Ovary (tissue), 9 donors: ENCODE results near the gene CELF2. TPM values are rescaled to one million over a fixed set of nuclear protein-coding genes. Genes with fewer than 3 reads are reported as not detected.

Source experiments
- DNase-seq, 5 donors: peaks; one replicate each; pipeline ENCODE4 v3.0.0-alpha.2; 2019 to 2020
- H3K27ac ChIP-seq, 2 donors: fragments of 200-600 bp; one replicate each; pipeline versions ENCODE4 v1.5.1 to v1.8.0; 2019 to 2022
- H3K27me3 ChIP-seq: fragments of 200-600 bp; one replicate; pipeline ENCODE4 v1.8.0; 2022
- H3K36me3 ChIP-seq: fragments of 200-600 bp; sonication (generic); one replicate; pipeline ENCODE4 v1.5.1; 2019
- H3K4me1 ChIP-seq: one replicate; pipeline ENCODE4 v1.8.1; 2013; ENCODE audit warnings: mild to moderate bottlenecking, moderate library complexity; ENCODE audit not compliant: insufficient read depth
- H3K4me3 ChIP-seq: fragments of 200-600 bp; sonication (generic); one replicate; pipeline ENCODE4 v1.5.1; 2017
- H3K9me3 ChIP-seq, 2 donors: fragments of 200-600 bp in 1 of 2; sonication (generic) in 1 of 2; one replicate each; pipeline versions ENCODE4 v1.5.1 to v1.8.1; 2013 to 2019; ENCODE audit warnings: mild to moderate bottlenecking in 1 of 2, moderate library complexity in 1 of 2
- EP300 ChIP-seq: sonication (generic); formaldehyde crosslinking; IDR thresholded peaks from one replicate; pipeline ENCODE4 v1.6.1; 2017; ENCODE audit warnings: antibody characterized with exemption
- POLR2A ChIP-seq: fragments of 450-650 bp; IDR thresholded peaks from one replicate; pipeline ENCODE4 v1.6.1; 2017; ENCODE audit warnings: antibody characterized with exemption, mild to moderate bottlenecking, moderate library complexity
- WGBS, 3 donors: extraction: QIAGEN DNeasy Blood & Tissue Kit in 1 of 3; methylation state at CpG; one replicate each; pipeline versions ENCODE4 v1.1.5 to v1.1.7; 2013 to 2017; 5-methylcytosine and 5-hydroxymethylcytosine counted together
- intact Hi-C, 4 donors: fragments of 100-400 bp; cut with DNase I; formaldehyde crosslinking; loops; one replicate each; pipeline versions ENCODE4 v1.11.0 to v1.15.1; 2022 to 2023
- polyA plus RNA-seq, 2 donors: library from polyadenylated mRNA; stranded (reverse); fragments of 200-250 nt in 1 of 2; fragments of 350-450 nt in 1 of 2; fragmentation: Illumina TruSeq in 1 of 2; extraction: RNeasy Lipid Tissue Mini Kit (QIAGEN cat#74804) in 1 of 2; gene quantifications; one replicate each; pipeline ENCODE4 v1.2.3, GENCODE V29; 2013 to 2014
- total RNA-seq, 7 donors: library from RNA; depleted of rRNA in 2 of 7; stranded (reverse); fragments of >200 nt in 2 of 7; fragmentation: NEBNext Ultra II Directional in 3 of 7; extraction: Animal tissue kit (Norgen Biotek cat#: 25700) in 3 of 7; gene quantifications; one replicate each; pipeline versions ENCODE4 v1.1.0 to v1.2.4, GENCODE V29; 2016 to 2023
- TF ChIP-seq, protein P1 (sequence below), 3 donors: fragments of 450-650 bp in 2 of 3; fragments of 200-600 bp in 1 of 3; IDR thresholded peaks; one replicate each; pipeline versions ENCODE4 v1.5.1 to v1.8.0; 2016 to 2022; ENCODE audit warnings: antibody characterized with exemption in 3 of 3, mild to moderate bottlenecking in 1 of 3
- donor health status: DM: no; HTN: no; CAD: no; lungs with moderate emphysema.
- donor health status: DM: no; HTN: no; CAD: no.
- donor health status: Bipolar disorder and iron deficiency.
- donor health status: DM: yes; HTN: yes; CAD: no.
- donor health status: DM: no; HTN: no; CAD: no.
- donor health status: DM: yes; HTN: yes; CAD: no.

The CELF2 gene
- total and polyA plus RNA-seq, 9 donors = 38.8 to 107 (median 69.0) TPM

DNA sequence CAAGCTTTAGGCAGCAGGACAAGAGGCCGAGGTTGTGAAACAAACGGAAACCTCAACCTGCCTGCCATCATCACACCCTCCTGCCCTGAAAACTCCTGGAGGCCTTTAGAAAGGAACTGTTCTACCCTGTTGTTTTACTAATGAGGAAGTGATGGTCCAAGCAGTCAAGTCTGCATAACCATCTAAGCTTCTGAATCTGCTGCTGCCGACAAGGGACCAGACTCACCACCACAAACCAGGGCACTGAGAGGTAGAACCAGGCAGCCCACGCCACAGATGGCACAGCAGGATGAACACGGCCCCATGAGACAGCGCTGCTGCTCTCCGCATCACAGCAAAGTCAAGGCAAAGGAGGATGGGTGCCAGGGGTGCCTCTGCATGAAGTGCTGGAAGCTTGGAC is 209.4 kb downstream of the CELF2 start:
- TF ChIP-seq POLR2A = no peak
- no peak overlapping the region for H3K4me3 ChIP-seq
- intact Hi-C loops = no loop called here
- WGBS, 3 donors = 89 to 97% (median 94%) methylated on average over 7 of the region's 7 CpGs
- H3K27ac ChIP-seq = no peak overlapping the region
- no peaks in the 10 kb centered on the region for H3K4me1 ChIP-seq
- H3K9me3 ChIP-seq = no peaks in the 10 kb centered on the region
- DNase-seq = no peak
- H3K27me3 ChIP-seq = no peaks in the 10 kb centered on the region
- H3K36me3 ChIP-seq = no peaks in the 10 kb centered on the region

DNA sequence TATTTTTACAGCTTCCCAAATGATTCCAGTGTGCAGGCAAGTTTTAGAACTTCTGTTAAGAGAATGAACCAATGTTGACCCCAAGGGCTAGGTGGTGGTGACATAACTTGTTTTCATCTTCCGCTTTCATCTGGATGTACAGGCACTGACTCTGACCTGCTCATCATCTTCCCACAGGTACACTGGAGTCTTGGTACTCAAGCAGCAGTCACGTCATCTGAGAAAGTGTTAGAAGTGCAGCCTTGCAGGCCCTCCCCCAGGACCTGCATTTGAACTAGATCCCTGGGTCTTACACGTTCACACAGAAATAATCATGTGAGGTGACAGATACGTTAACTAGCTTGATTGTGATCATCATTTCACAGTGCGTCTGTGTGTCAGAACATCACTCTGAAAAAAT is 212.2 kb downstream of the CELF2 start:
- TF ChIP-seq POLR2A (no peak), EP300 (no peak)
- no peak for DNase-seq
- no peaks in the 10 kb centered on the region for H3K36me3 ChIP-seq
- H3K9me3 ChIP-seq = no peaks in the 10 kb centered on the region
- H3K4me3 ChIP-seq = no peak overlapping the region
- intact Hi-C loops = no loop called here
- H3K27ac ChIP-seq = no peak overlapping the region
- no peaks in the 10 kb centered on the region for H3K27me3 ChIP-seq
- H3K4me1 ChIP-seq = no peaks in the 10 kb centered on the region
- WGBS, 3 donors = 95 to 97% (median 96%) methylated on average over 5 of the region's 5 CpGs

DNA sequence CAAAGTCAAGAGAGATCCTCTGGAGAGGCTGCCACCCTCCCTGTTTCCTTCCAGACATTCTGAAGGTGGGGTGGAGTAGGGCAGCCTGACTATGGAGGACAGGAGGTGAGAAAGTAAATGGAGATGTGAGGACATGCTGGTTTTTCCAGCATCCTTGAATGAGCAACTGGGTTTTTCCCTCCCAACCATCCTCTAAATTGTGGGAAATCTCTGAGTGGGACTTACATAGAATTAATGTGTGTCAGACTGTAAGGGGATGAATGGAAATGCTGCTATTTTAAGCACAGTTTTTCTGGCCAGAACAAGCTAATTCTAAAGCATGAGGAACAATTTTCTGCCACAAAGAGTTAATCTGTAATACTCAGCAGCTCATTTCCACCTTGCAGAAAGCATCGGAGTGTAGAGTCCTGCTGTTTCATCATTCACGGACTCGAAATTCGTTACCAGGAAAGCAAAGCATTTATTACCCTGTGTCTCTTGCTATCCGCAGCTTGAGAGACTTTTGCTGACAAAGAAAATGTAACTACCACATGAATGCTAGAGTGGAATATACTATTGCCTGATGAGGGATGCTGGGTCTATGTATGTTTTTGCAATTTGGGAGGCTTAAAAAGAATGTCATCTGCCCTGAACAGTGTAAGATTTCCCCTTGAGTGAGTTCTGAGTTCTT is 213.0 kb downstream of the CELF2 start:
- TF ChIP-seq POLR2A = no peak
- TF ChIP-seq, protein P1, sequence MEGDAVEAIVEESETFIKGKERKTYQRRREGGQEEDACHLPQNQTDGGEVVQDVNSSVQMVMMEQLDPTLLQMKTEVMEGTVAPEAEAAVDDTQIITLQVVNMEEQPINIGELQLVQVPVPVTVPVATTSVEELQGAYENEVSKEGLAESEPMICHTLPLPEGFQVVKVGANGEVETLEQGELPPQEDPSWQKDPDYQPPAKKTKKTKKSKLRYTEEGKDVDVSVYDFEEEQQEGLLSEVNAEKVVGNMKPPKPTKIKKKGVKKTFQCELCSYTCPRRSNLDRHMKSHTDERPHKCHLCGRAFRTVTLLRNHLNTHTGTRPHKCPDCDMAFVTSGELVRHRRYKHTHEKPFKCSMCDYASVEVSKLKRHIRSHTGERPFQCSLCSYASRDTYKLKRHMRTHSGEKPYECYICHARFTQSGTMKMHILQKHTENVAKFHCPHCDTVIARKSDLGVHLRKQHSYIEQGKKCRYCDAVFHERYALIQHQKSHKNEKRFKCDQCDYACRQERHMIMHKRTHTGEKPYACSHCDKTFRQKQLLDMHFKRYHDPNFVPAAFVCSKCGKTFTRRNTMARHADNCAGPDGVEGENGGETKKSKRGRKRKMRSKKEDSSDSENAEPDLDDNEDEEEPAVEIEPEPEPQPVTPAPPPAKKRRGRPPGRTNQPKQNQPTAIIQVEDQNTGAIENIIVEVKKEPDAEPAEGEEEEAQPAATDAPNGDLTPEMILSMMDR (IDR thresholded peaks at IDR 0.05) = no peak
- TF ChIP-seq EP300 = no peak
- 48 to 77% (median 48%) methylated on average over 5 of the region's 5 CpGs for WGBS, 3 donors
- H3K4me3 ChIP-seq = no peak overlapping the region
- DNase-seq = no peak
- no peaks in the 10 kb centered on the region for H3K9me3 ChIP-seq
- intact Hi-C loops = no loop called here
- H3K4me1 ChIP-seq = no peaks in the 10 kb centered on the region
- H3K27ac ChIP-seq = no peak overlapping the region
- no peaks in the 10 kb centered on the region for H3K36me3 ChIP-seq
- no peaks in the 10 kb centered on the region for H3K27me3 ChIP-seq

DNA sequence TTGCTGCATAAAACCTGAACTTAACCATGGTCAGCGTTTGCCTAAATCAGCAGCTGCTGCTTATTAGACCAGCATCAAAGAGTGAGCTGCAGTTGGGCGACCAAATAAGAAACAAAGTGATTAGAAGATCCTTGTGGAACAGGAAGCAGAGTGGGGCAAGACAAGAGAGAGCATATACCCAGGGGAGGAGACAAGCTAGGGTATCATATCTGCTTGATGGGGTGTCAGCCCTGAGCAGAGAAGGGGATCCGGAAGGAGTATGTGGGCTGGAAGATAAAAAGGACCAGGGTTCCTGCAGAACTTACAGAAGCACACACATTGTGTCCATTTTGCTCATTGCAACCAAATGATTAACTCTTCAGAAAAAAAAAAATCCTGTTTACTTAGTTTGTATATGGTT is 213.6 kb downstream of the CELF2 start:
- no peaks in the 10 kb centered on the region for H3K4me1 ChIP-seq
- no peaks in the 10 kb centered on the region for H3K27me3 ChIP-seq
- TF ChIP-seq, protein P1 (IDR thresholded peaks at IDR 0.05) = no peak
- TF ChIP-seq EP300 (no peak), POLR2A (no peak)
- no peaks in the 10 kb centered on the region for H3K9me3 ChIP-seq
- WGBS, 3 donors = 46 to 71% (median 61%) methylated on average over 3 of the region's 3 CpGs
- no peak for DNase-seq
- no peaks in the 10 kb centered on the region for H3K36me3 ChIP-seq
- no peak overlapping the region for H3K27ac ChIP-seq
- H3K4me3 ChIP-seq = no peak overlapping the region
- intact Hi-C loops = no loop called here

DNA sequence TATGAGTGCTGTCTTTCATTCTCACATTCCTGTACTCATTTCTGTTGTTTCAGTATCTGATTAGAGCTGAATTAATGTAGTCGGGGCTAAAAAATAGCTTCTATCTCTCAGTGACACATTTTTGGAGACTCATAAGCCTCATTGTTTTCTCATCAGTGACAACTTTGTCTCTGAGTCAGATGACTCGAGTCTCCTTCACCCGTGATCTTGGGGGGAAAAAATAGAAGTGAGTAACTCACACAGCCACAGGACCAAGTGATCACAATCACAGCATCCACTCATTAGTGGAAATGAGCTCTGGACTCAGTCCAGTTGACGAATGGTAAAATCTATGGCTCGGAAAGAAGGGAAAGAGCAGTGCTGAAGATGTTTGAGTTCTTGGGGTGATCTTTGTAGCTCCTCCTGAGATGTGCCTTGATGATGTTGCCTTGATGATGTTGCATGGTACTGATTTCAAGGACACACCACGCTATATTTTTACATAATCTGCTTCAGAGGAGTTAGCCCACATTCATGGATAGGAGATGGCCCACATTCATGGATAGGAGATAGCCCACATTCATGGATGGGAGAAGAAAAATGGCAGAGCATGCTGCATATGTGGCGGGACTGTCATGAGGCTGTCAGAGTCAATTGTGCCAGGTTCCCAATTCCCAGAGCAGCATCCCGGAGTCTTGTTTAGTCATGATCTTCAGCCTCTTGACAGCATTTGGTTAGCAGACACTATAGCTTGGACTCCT is 214.7 kb downstream of the CELF2 start:
- no peaks in the 10 kb centered on the region for H3K36me3 ChIP-seq
- no peaks in the 10 kb centered on the region for H3K9me3 ChIP-seq
- TF ChIP-seq EP300 (no peak), POLR2A (no peak)
- TF ChIP-seq, protein P1 (IDR thresholded peaks at IDR 0.05) = no peak
- no peak overlapping the region for H3K27ac ChIP-seq
- H3K4me1 ChIP-seq = no peaks in the 10 kb centered on the region
- intact Hi-C loops = no loop called here
- 88 to 95% (median 88%) methylated on average over 8 of the region's 8 CpGs for WGBS, 3 donors
- H3K4me3 ChIP-seq = no peak overlapping the region
- no peak for DNase-seq
- H3K27me3 ChIP-seq = no peaks in the 10 kb centered on the region
